IMR-90 (cell line): ENCODE data around the gene CLEC20A.

Source experiments
- BHLHE40 ChIP-seq: fragments of 150-350 bp; IDR thresholded peaks from 2 replicates; pipeline ENCODE4 v1.6.1; 2016; ENCODE audit warnings: mild to moderate bottlenecking, low read depth, low read length
- CEBPB ChIP-seq: IDR thresholded peaks from 2 replicates; pipeline ENCODE4 v1.6.1; 2012; ENCODE audit warnings: low read depth, low read length, improper control_type of control experiment
- CHD1 ChIP-seq: IDR thresholded peaks from 2 replicates; pipeline ENCODE4 v1.6.1; 2012; ENCODE audit warnings: low read depth, low read length, improper control_type of control experiment
- NFE2L2 ChIP-seq: fragments of 150-350 bp; IDR thresholded peaks from 2 replicates; pipeline ENCODE4 v1.6.1; 2016; ENCODE audit warnings: low read depth, mild to moderate bottlenecking, low read length
- POLR2A ChIP-seq: IDR thresholded peaks from 2 replicates; pipeline ENCODE4 v1.6.1; 2012; ENCODE audit warnings: mild to moderate bottlenecking, low read depth, low read length
- RAD21 ChIP-seq: IDR thresholded peaks from 2 replicates; pipeline ENCODE4 v1.6.1; 2012; ENCODE audit warnings: low read length, improper control_type of control experiment
- RFX5 ChIP-seq: IDR thresholded peaks from 2 replicates; pipeline ENCODE4 v1.8.0; 2012; ENCODE audit warnings: low read depth, mild to moderate bottlenecking, low read length, moderate library complexity
- SMC3 ChIP-seq: fragments of 150-350 bp; IDR thresholded peaks from 2 replicates; pipeline ENCODE4 v1.6.1; 2016; ENCODE audit warnings: low read depth, mild to moderate bottlenecking, antibody characterized with exemption, low read length, moderate library complexity
- TF ChIP-seq, protein P1 (sequence below): conservative IDR thresholded peaks from 2 replicates; pipeline ENCODE4 v1.5.1; 2012; ENCODE audit warnings: mild to moderate bottlenecking, low read depth, low read length, improper control_type of control experiment
- TF ChIP-seq, protein P2 (sequence below): fragments of 150-350 bp; IDR thresholded peaks from 2 replicates; pipeline ENCODE4 v1.6.1; 2017; ENCODE audit warnings: mild to moderate bottlenecking, antibody characterized with exemption, low read length, low read depth

DNA sequence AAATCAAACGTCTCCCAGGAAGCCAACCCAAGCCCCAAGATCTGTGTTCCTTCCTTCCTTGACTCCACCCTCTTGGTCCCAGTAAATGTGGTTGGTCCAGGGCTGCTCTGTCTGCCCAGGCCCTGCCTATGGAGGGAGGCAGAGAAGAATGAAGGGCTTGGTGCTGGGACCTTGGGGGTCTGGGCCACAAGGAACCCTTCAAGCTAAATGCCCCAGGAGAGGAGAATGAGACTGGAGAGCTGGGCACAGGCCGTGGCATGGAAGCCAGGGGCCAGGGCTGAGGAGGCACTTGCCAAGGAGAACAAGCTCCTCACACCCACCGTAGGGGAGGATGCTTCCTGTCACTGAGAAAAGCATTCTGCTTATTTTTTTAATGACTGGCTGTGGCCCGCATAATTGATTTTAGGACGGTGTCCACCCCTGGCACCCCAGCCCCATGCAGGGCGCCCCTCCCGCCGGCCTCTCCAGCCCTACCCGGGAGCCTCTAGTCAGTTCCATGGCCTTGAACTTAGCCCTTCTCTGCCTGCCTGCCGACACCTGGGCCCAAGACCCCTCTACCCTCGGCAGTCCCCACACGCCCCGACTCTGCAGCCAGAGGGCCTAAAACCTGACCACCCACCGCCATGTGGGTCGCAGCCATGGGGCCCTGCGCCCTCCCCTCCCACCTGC is 889 bp downstream of the CLEC20A start:
- no peak for TF ChIP-seq POLR2A
- TF ChIP-seq BHLHE40: no peak
- TF ChIP-seq, protein P1, sequence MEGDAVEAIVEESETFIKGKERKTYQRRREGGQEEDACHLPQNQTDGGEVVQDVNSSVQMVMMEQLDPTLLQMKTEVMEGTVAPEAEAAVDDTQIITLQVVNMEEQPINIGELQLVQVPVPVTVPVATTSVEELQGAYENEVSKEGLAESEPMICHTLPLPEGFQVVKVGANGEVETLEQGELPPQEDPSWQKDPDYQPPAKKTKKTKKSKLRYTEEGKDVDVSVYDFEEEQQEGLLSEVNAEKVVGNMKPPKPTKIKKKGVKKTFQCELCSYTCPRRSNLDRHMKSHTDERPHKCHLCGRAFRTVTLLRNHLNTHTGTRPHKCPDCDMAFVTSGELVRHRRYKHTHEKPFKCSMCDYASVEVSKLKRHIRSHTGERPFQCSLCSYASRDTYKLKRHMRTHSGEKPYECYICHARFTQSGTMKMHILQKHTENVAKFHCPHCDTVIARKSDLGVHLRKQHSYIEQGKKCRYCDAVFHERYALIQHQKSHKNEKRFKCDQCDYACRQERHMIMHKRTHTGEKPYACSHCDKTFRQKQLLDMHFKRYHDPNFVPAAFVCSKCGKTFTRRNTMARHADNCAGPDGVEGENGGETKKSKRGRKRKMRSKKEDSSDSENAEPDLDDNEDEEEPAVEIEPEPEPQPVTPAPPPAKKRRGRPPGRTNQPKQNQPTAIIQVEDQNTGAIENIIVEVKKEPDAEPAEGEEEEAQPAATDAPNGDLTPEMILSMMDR: no peak
- TF ChIP-seq RAD21: no peak
- no peak for TF ChIP-seq RFX5
- TF ChIP-seq, protein P2, sequence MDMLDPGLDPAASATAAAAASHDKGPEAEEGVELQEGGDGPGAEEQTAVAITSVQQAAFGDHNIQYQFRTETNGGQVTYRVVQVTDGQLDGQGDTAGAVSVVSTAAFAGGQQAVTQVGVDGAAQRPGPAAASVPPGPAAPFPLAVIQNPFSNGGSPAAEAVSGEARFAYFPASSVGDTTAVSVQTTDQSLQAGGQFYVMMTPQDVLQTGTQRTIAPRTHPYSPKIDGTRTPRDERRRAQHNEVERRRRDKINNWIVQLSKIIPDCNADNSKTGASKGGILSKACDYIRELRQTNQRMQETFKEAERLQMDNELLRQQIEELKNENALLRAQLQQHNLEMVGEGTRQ: no peak
- no peak for TF ChIP-seq NFE2L2
- no peak for TF ChIP-seq CEBPB
- no peak for TF ChIP-seq SMC3
- no peak for TF ChIP-seq CHD1
